Cerebellar cortex (tissue), 1 donor: ENCODE data around the gene ERICH6.

Experiments
- DNase-seq: peaks from one replicate; pipeline ENCODE4 v3.0.0-alpha.2; 2015; ENCODE audit warnings: low spot score

Gene ERICH6

GRCh38 chr3:150613709-150614480 lies 89.8 kb downstream of the ERICH6 start:
- DNase-seq: no peak

- no peak for DNase-seq
Observed at GRCh38 chr3:150613034-150613433, 90.7 kb downstream of the ERICH6 start.

DNA sequence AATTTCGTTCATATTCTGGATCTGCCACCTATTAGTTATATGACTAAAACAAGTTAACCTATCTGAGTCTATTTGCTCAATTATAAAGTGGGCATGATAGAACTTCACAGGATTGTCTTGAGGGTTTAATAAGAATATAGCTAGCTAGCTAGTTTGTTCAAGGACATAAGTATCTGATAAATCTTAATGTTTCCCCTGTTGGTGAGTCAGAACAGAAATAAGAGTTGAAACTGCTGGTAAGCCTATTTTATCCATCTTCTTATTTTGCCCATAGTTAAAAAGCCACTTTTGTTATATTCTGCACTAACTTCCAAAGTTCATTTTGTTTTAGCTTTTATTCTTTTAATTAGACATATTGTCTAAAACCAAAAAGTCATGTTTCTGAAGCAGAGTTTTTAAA lies 91.2 kb downstream of the ERICH6 start:
- DNase-seq: no peak

- no peak for DNase-seq
Observed at GRCh38 chr3:150611666-150612065, 92.1 kb downstream of the ERICH6 start.

- no peak for DNase-seq
Observed at GRCh38 chr3:150610785-150611184, 92.9 kb downstream of the ERICH6 start.

- DNase-seq: no peak
Observed at GRCh38 chr3:150609988-150610387, 93.7 kb downstream of the ERICH6 start.
